Measurements from ENCODE around the gene ASXL2. TPM values are rescaled to one million over a fixed set of nuclear protein-coding genes. Genes with fewer than 3 reads are reported as not detected.
"Not testable (repeated sequence)": the region's sequence is repeated elsewhere in the genome, so short reads cannot be mapped to it uniquely, and the experiment has no call there.

ASXL2 gene
- total RNA-seq, 4 donors from 2014 or later: 12.5 to 24.5 (median 21.0) TPM

- ATAC-seq: no peak
- no peak for DNase-seq
- intact Hi-C loops (cut with DNase I; ENCODE audit: low total_unique reads) (no loop called here), in situ Hi-C loops (cut with MboI; ENCODE audit: low sequenced_read_pairs in 4 of 4) (no loop called here)
- no peaks in the 10 kb centered on the region for H3K36me3 ChIP-seq
- TF ChIP-seq CTCF (IDR thresholded peaks at IDR 0.05 in 4 of 5, conservative IDR thresholded peaks at IDR 0.05 in 1 of 5): no peak
- TF ChIP-seq POLR2A (IDR thresholded peaks at IDR 0.05): no peak
- no peaks in the 10 kb centered on the region for H3K27me3 ChIP-seq
- no peaks in the 10 kb centered on the region for H3K4me1 ChIP-seq
- no peak overlapping the region for H3K27ac ChIP-seq
- no peaks in the 10 kb centered on the region for H3K9me3 ChIP-seq
- no peak overlapping the region for H3K4me3 ChIP-seq
These were observed 34.8 kb upstream of the ASXL2 start for GRCh38 chr2:25912851-25913695.

- H3K9me3 ChIP-seq; H3K4me3 ChIP-seq; H3K27ac ChIP-seq; DNase-seq; intact Hi-C loops (cut with DNase I; ENCODE audit: low total_unique reads); in situ Hi-C loops (cut with MboI; ENCODE audit: low sequenced_read_pairs in 4 of 4); H3K36me3 ChIP-seq; ATAC-seq; H3K27me3 ChIP-seq; H3K4me1 ChIP-seq: not testable (repeated sequence)
These were observed 31.3 kb upstream of the ASXL2 start for GRCh38 chr2:25909574-25909973.

GRCh38 chr2:25905126-25905525 lies 26.8 kb upstream of the ASXL2 start:
- no peaks in the 10 kb centered on the region for H3K9me3 ChIP-seq
- H3K27ac ChIP-seq: no peak overlapping the region
- H3K27me3 ChIP-seq: no peaks in the 10 kb centered on the region
- intact Hi-C loops (cut with DNase I; ENCODE audit: low total_unique reads) (no loop called here), in situ Hi-C loops (cut with MboI; ENCODE audit: low sequenced_read_pairs in 4 of 4) (no loop called here)
- TF ChIP-seq POLR2A (IDR thresholded peaks at IDR 0.05): no peak
- H3K4me3 ChIP-seq: no peak overlapping the region
- ATAC-seq (no peak), DNase-seq (no peak)
- no peaks in the 10 kb centered on the region for H3K4me1 ChIP-seq
- no peaks in the 10 kb centered on the region for H3K36me3 ChIP-seq

GRCh38 chr2:25903216-25903776 lies 25.0 kb upstream of the ASXL2 start:
- Histone ChIP-seq H3K27me3 (no peaks in the 10 kb centered on the region), H3K36me3 (no peaks in the 10 kb centered on the region)
- in situ Hi-C loops (cut with MboI; ENCODE audit: low sequenced_read_pairs in 4 of 4): no loop called here

GRCh38 chr2:25899404-25899970 lies 21.2 kb upstream of the ASXL2 start:
- no peak for DNase-seq
- no peak overlapping the region for H3K4me3 ChIP-seq
- no peaks in the 10 kb centered on the region for H3K9me3 ChIP-seq
- no peak for TF ChIP-seq POLR2A (IDR thresholded peaks at IDR 0.05)
- TF ChIP-seq CTCF (IDR thresholded peaks at IDR 0.05 in 4 of 5, conservative IDR thresholded peaks at IDR 0.05 in 1 of 5): no peak
- peaks cover 10 to 13% of the 10 kb centered on the region in 2 donors for H3K4me1 ChIP-seq
- in situ Hi-C loops (cut with MboI; ENCODE audit: low sequenced_read_pairs in 4 of 4): no loop called here
- H3K27ac ChIP-seq: no peak overlapping the region
- no peaks in the 10 kb centered on the region for H3K36me3 ChIP-seq
- no peaks in the 10 kb centered on the region for H3K27me3 ChIP-seq
- ATAC-seq: no peak
- intact Hi-C loops (cut with DNase I; ENCODE audit: low total_unique reads): loop anchor here (5.0 kb wide), 1 partner anchor 47 kb away; no protein-coding TSS in a partner anchor

More at GRCh38 chr2:25903216-25903776, 25.0 kb upstream of the ASXL2 start:
- Histone ChIP-seq H3K27ac (no peak overlapping the region), H3K4me1 (no peaks in the 10 kb centered on the region), H3K4me3 (no peak overlapping the region), H3K9me3 (no peaks in the 10 kb centered on the region)
- no peak for TF ChIP-seq CTCF (IDR thresholded peaks at IDR 0.05 in 4 of 5, conservative IDR thresholded peaks at IDR 0.05 in 1 of 5)
- TF ChIP-seq POLR2A (IDR thresholded peaks at IDR 0.05): no peak
- intact Hi-C loops (cut with DNase I; ENCODE audit: low total_unique reads): no loop called here
- no peak for DNase-seq
- no peak for ATAC-seq
